Measurements from ENCODE around the gene PGS1. TPM values are rescaled to one million over a fixed set of nuclear protein-coding genes. Genes with fewer than 3 reads are reported as not detected.
A peak's percentile ranks its signal among the peaks of the same experiment; 100 is the strongest.

PGS1 gene
- total and polyA plus RNA-seq, 10 of the 15 experiments (the other 5 are each of a cell fraction or from before 2014, with no cell fraction given): 1.3 to 37.6 (median 27.4) TPM

GRCh38 chr17:78356101-78356713 lies 22.2 kb upstream of the PGS1 start (continued):
- TF ChIP-seq MTA2 (IDR thresholded peaks at IDR 0.05; ENCODE audit: low read depth) (peak; percentile 95), YBX1 (IDR thresholded peaks at IDR 0.05) (no peak), E4F1 (IDR thresholded peaks at IDR 0.05; ENCODE audit: borderline replicate concordance, partially characterized antibody) (no peak), MYB (IDR thresholded peaks at IDR 0.05; ENCODE audit: borderline replicate concordance, low read depth, low read length) (no peak), EGR1 (IDR thresholded peaks at IDR 0.05; ENCODE audit: borderline replicate concordance in 1 of 2, low read depth in 2 of 2, low read length in 2 of 2) (peak in 1 of 2 experiments; percentile 57; a peak in 1 of 3 replicates), SMAD1 (IDR thresholded peaks at IDR 0.05; ENCODE audit: low read depth, partially characterized antibody) (peak; percentile 44), POLR2A (IDR thresholded peaks at IDR 0.05; ENCODE audit: low read depth, low read length) (peak; percentile 66), ZZZ3 (IDR thresholded peaks at IDR 0.05; ENCODE audit: control insufficient read depth, insufficient read length, low read depth) (no peak), IKZF1 (conservative IDR thresholded peaks at IDR 0.05) (peak; percentile 96), CHD2 (IDR thresholded peaks at IDR 0.05; ENCODE audit: borderline replicate concordance, low read depth, low read length) (peak; percentile 90), KLF5 (IDR thresholded peaks at IDR 0.05; ENCODE audit: partially characterized antibody) (no peak), NFYA (IDR thresholded peaks at IDR 0.05; ENCODE audit: borderline replicate concordance, low read depth, low read length) (no peak), SIN3A (IDR thresholded peaks at IDR 0.05; ENCODE audit: low read depth, low read length) (no peak), TCF12 (IDR thresholded peaks at IDR 0.05; ENCODE audit: low read depth, low read length) (no peak; the same call in 1 of the 2 replicates), ASH2L (IDR thresholded peaks at IDR 0.05; ENCODE audit: borderline replicate concordance, low read depth) (no peak), RELA (IDR thresholded peaks at IDR 0.05; ENCODE audit: borderline replicate concordance, partially characterized antibody) (peak; percentile 82), EED (IDR thresholded peaks at IDR 0.05; ENCODE audit: low read depth) (peak; percentile 87), ZNF207 (IDR thresholded peaks at IDR 0.05; ENCODE audit: borderline replicate concordance) (no peak), SPI1 (IDR thresholded peaks at IDR 0.05; ENCODE audit: borderline replicate concordance, insufficient read depth, low read depth, low read length) (peak; percentile 56; the same call in 1 of the 2 replicates), HDGF (IDR thresholded peaks at IDR 0.05) (peak; percentile 45; the same call in 1 of the 2 replicates), SMC3 (IDR thresholded peaks at IDR 0.05; ENCODE audit: borderline replicate concordance, low read length) (peak; percentile 42; the same call in 1 of the 2 replicates), EP300 (IDR thresholded peaks at IDR 0.05; ENCODE audit: borderline replicate concordance in 1 of 2, control insufficient read depth in 1 of 2, low read depth in 2 of 2, low read length in 2 of 2) (peak; percentile 98 to 99)
- TF ChIP-seq, protein P1, sequence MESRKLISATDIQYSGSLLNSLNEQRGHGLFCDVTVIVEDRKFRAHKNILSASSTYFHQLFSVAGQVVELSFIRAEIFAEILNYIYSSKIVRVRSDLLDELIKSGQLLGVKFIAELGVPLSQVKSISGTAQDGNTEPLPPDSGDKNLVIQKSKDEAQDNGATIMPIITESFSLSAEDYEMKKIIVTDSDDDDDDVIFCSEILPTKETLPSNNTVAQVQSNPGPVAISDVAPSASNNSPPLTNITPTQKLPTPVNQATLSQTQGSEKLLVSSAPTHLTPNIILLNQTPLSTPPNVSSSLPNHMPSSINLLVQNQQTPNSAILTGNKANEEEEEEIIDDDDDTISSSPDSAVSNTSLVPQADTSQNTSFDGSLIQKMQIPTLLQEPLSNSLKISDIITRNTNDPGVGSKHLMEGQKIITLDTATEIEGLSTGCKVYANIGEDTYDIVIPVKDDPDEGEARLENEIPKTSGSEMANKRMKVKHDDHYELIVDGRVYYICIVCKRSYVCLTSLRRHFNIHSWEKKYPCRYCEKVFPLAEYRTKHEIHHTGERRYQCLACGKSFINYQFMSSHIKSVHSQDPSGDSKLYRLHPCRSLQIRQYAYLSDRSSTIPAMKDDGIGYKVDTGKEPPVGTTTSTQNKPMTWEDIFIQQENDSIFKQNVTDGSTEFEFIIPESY (IDR thresholded peaks at IDR 0.05): no peak
- TF ChIP-seq, protein P2, sequence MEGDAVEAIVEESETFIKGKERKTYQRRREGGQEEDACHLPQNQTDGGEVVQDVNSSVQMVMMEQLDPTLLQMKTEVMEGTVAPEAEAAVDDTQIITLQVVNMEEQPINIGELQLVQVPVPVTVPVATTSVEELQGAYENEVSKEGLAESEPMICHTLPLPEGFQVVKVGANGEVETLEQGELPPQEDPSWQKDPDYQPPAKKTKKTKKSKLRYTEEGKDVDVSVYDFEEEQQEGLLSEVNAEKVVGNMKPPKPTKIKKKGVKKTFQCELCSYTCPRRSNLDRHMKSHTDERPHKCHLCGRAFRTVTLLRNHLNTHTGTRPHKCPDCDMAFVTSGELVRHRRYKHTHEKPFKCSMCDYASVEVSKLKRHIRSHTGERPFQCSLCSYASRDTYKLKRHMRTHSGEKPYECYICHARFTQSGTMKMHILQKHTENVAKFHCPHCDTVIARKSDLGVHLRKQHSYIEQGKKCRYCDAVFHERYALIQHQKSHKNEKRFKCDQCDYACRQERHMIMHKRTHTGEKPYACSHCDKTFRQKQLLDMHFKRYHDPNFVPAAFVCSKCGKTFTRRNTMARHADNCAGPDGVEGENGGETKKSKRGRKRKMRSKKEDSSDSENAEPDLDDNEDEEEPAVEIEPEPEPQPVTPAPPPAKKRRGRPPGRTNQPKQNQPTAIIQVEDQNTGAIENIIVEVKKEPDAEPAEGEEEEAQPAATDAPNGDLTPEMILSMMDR (IDR thresholded peaks at IDR 0.05 in 2 of 3, conservative IDR thresholded peaks at IDR 0.05 in 1 of 3; ENCODE audit: control insufficient read depth in 2 of 3, extremely low read depth in 1 of 3, insufficient read depth in 1 of 3, low read depth in 3 of 3, low read length in 3 of 3): peak in 2 of 3 experiments; percentile 25 to 40; a peak in 1 of 6 replicates
